ENCODE measurements around the gene FADS1.

FADS1 gene

GRCh38 chr11:61832207-61832606, 15.4 kb upstream of the FADS1 start:
- TF ChIP-seq ZFP30 (CRISPR knock-in tag; IDR thresholded peaks at IDR 0.05) = no peak
- TF ChIP-seq GLIS3 (CRISPR knock-in tag; IDR thresholded peaks at IDR 0.05) = no peak
- TF ChIP-seq, protein P1, sequence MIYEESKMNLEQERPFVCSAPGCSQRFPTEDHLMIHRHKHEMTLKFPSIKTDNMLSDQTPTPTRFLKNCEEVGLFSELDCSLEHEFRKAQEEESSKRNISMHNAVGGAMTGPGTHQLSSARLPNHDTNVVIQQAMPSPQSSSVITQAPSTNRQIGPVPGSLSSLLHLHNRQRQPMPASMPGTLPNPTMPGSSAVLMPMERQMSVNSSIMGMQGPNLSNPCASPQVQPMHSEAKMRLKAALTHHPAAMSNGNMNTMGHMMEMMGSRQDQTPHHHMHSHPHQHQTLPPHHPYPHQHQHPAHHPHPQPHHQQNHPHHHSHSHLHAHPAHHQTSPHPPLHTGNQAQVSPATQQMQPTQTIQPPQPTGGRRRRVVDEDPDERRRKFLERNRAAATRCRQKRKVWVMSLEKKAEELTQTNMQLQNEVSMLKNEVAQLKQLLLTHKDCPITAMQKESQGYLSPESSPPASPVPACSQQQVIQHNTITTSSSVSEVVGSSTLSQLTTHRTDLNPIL (CRISPR knock-in tag; IDR thresholded peaks at IDR 0.05; ENCODE audit: low read depth) = no peak
- TF ChIP-seq, protein P2, sequence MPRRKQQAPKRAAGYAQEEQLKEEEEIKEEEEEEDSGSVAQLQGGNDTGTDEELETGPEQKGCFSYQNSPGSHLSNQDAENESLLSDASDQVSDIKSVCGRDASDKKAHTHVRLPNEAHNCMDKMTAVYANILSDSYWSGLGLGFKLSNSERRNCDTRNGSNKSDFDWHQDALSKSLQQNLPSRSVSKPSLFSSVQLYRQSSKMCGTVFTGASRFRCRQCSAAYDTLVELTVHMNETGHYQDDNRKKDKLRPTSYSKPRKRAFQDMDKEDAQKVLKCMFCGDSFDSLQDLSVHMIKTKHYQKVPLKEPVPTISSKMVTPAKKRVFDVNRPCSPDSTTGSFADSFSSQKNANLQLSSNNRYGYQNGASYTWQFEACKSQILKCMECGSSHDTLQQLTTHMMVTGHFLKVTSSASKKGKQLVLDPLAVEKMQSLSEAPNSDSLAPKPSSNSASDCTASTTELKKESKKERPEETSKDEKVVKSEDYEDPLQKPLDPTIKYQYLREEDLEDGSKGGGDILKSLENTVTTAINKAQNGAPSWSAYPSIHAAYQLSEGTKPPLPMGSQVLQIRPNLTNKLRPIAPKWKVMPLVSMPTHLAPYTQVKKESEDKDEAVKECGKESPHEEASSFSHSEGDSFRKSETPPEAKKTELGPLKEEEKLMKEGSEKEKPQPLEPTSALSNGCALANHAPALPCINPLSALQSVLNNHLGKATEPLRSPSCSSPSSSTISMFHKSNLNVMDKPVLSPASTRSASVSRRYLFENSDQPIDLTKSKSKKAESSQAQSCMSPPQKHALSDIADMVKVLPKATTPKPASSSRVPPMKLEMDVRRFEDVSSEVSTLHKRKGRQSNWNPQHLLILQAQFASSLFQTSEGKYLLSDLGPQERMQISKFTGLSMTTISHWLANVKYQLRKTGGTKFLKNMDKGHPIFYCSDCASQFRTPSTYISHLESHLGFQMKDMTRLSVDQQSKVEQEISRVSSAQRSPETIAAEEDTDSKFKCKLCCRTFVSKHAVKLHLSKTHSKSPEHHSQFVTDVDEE (CRISPR knock-in tag; IDR thresholded peaks at IDR 0.05) = no peak
- TF ChIP-seq TCF4 (CRISPR knock-in tag; IDR thresholded peaks at IDR 0.05; ENCODE audit: borderline replicate concordance) = no peak
- TF ChIP-seq PPARA (CRISPR knock-in tag; IDR thresholded peaks at IDR 0.05; ENCODE audit: borderline replicate concordance) = no peak
- TF ChIP-seq RARB (CRISPR knock-in tag; IDR thresholded peaks at IDR 0.05) = no peak
- TF ChIP-seq TOX (CRISPR knock-in tag; IDR thresholded peaks at IDR 0.05; ENCODE audit: borderline replicate concordance) = no peak
- TF ChIP-seq, protein P3, sequence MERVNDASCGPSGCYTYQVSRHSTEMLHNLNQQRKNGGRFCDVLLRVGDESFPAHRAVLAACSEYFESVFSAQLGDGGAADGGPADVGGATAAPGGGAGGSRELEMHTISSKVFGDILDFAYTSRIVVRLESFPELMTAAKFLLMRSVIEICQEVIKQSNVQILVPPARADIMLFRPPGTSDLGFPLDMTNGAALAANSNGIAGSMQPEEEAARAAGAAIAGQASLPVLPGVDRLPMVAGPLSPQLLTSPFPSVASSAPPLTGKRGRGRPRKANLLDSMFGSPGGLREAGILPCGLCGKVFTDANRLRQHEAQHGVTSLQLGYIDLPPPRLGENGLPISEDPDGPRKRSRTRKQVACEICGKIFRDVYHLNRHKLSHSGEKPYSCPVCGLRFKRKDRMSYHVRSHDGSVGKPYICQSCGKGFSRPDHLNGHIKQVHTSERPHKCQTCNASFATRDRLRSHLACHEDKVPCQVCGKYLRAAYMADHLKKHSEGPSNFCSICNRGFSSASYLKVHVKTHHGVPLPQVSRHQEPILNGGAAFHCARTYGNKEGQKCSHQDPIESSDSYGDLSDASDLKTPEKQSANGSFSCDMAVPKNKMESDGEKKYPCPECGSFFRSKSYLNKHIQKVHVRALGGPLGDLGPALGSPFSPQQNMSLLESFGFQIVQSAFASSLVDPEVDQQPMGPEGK (CRISPR knock-in tag; IDR thresholded peaks at IDR 0.05; ENCODE audit: borderline replicate concordance) = no peak
- TF ChIP-seq ZNF70 (CRISPR knock-in tag; IDR thresholded peaks at IDR 0.05) = no peak
- no peak for TF ChIP-seq ARNTL (CRISPR knock-in tag; IDR thresholded peaks at IDR 0.05; ENCODE audit: borderline replicate concordance, low read depth)
- no peak for TF ChIP-seq ISL1 (CRISPR knock-in tag; IDR thresholded peaks at IDR 0.05)
- TF ChIP-seq BACH2 (CRISPR knock-in tag; IDR thresholded peaks at IDR 0.05; ENCODE audit: borderline replicate concordance) = no peak
- no peak for TF ChIP-seq ZNF565 (CRISPR knock-in tag; conservative IDR thresholded peaks at IDR 0.05; ENCODE audit: low read depth)
- no peak for TF ChIP-seq ZC3H10 (CRISPR knock-in tag; IDR thresholded peaks at IDR 0.05)
- TF ChIP-seq ESRRG (CRISPR knock-in tag; IDR thresholded peaks at IDR 0.05) = no peak
- no peak for ATAC-seq

- TF ChIP-seq ISL1 (CRISPR knock-in tag; IDR thresholded peaks at IDR 0.05) = no peak
- TF ChIP-seq ZNF70 (CRISPR knock-in tag; IDR thresholded peaks at IDR 0.05) = no peak
- TF ChIP-seq TOX (CRISPR knock-in tag; IDR thresholded peaks at IDR 0.05; ENCODE audit: borderline replicate concordance) = no peak
- no peak for TF ChIP-seq ZFP30 (CRISPR knock-in tag; IDR thresholded peaks at IDR 0.05)
- TF ChIP-seq SNAI2 (CRISPR knock-in tag; IDR thresholded peaks at IDR 0.05) = no peak
- no peak for TF ChIP-seq TCF4 (CRISPR knock-in tag; IDR thresholded peaks at IDR 0.05; ENCODE audit: borderline replicate concordance)
- no peak for TF ChIP-seq ZNF565 (CRISPR knock-in tag; conservative IDR thresholded peaks at IDR 0.05; ENCODE audit: low read depth)
- no peak for TF ChIP-seq BACH2 (CRISPR knock-in tag; IDR thresholded peaks at IDR 0.05; ENCODE audit: borderline replicate concordance)
- no peak for TF ChIP-seq ESRRG (CRISPR knock-in tag; IDR thresholded peaks at IDR 0.05)
- TF ChIP-seq CSRNP3 (CRISPR knock-in tag; IDR thresholded peaks at IDR 0.05) = no peak
- TF ChIP-seq ARNTL (CRISPR knock-in tag; IDR thresholded peaks at IDR 0.05; ENCODE audit: borderline replicate concordance, low read depth) = no peak
- TF ChIP-seq, protein P3 (CRISPR knock-in tag; IDR thresholded peaks at IDR 0.05; ENCODE audit: borderline replicate concordance) = no peak
- TF ChIP-seq, protein P2 (CRISPR knock-in tag; IDR thresholded peaks at IDR 0.05) = no peak
- TF ChIP-seq, protein P1 (CRISPR knock-in tag; IDR thresholded peaks at IDR 0.05; ENCODE audit: low read depth) = no peak
- TF ChIP-seq ZC3H10 (CRISPR knock-in tag; IDR thresholded peaks at IDR 0.05) = no peak
- no peak for TF ChIP-seq OSR1 (CRISPR knock-in tag; IDR thresholded peaks at IDR 0.05)
- TF ChIP-seq ZFP3 (CRISPR knock-in tag; IDR thresholded peaks at IDR 0.05) = no peak
- ATAC-seq = no peak
Observed at GRCh38 chr11:61830237-61831105, 13.7 kb upstream of the FADS1 start.

All from SK-N-SH treated with all-trans-retinoic acid at 6 μM for 48 hours (cell line).